GM12878 (cell line): ENCODE measurements around the gene SKOR2. TPM values are rescaled to one million over a fixed set of nuclear protein-coding genes. Genes with fewer than 3 reads are reported as not detected.

ENCODE experiments used
- ATAC-seq: fragments of 200-7000 bp; cut with Tn5 transposase; 3 replicates; pipeline ENCODE4 v1.9.1; 2020; ENCODE audit warnings: mild to moderate bottlenecking, moderate library complexity
- BruUV-seq: library from RNA; stranded (reverse); fragments of 400-500 nt; replicated peaks from 2 replicates; lab custom pipeline; 2021; lab: Mats Ljungman, UMichigan
- CTCF ChIA-PET: fragments of 300-600 bp; sonication (Branson Sonifier 250); formaldehyde crosslinking; extraction: SDS; loops from one replicate; lab custom pipeline; 2021; ENCODE audit warnings: inconsistent platforms; lab: Yijun Ruan, JAX
- POLR2A ChIA-PET: fragments of 350-600 bp; formaldehyde crosslinking; extraction: SDS; loops from one replicate; lab custom pipeline; 2021; ENCODE audit warnings: inconsistent platforms; lab: Charles Lee
- RAD21 ChIA-PET: fragments of 300-600 bp; sonication (Branson Sonifier 250); formaldehyde crosslinking; loops from one replicate; lab custom pipeline; 2023; ENCODE audit warnings: antibody characterized with exemption; ENCODE audit not compliant: unreplicated experiment; lab: Charles Lee
- SMC1A ChIA-PET: fragments of 300-600 bp; sonication (Branson Sonifier 250); formaldehyde crosslinking; loops from one replicate; lab custom pipeline; 2023; ENCODE audit not compliant: unreplicated experiment, uncharacterized antibody; lab: Charles Lee
- DNase-seq: peaks from one replicate; pipeline ENCODE4 v3.0.0-alpha.2; 2011; ENCODE audit warnings: low read depth, low spot score
- FAIRE-seq: peaks from 3 replicates; lab custom pipeline; 2011; peaks lifted over from hg19 to GRCh38; lab: Jason Lieb, UNC
- H2AFZ ChIP-seq: 2 replicates; pipeline ENCODE4 v1.6.0; 2011; ENCODE audit warnings: low read depth, low read length, control low read depth; ENCODE audit not compliant: control insufficient read depth
- H3K27ac ChIP-seq: 2 replicates; pipeline ENCODE4 v1.5.1; 2011; ENCODE audit warnings: control low read depth; ENCODE audit not compliant: control insufficient read depth, insufficient read depth
- H3K27me3 ChIP-seq, 2 experiments: replicated peaks in 1 of 2; 2 replicates each; pipeline versions ENCODE4 v1.6.0 to v1.6.1; 2011; ENCODE audit warnings: low read length in 1 of 2; ENCODE audit not compliant: control insufficient read depth in 2 of 2, insufficient read depth in 2 of 2
- H3K36me3 ChIP-seq, 2 experiments: 2 replicates each; pipeline ENCODE4 v1.5.1; 2011; ENCODE audit warnings: low read length in 1 of 2; ENCODE audit not compliant: control insufficient read depth in 2 of 2, insufficient read depth in 2 of 2
- H3K4me1 ChIP-seq: 2 replicates; pipeline ENCODE4 v1.6.1; 2011; ENCODE audit warnings: mild to moderate bottlenecking, low read length, moderate library complexity, mixed read lengths; ENCODE audit not compliant: control insufficient read depth, insufficient read depth
- H3K4me2 ChIP-seq: 2 replicates; pipeline ENCODE4 v1.6.0; 2011; ENCODE audit warnings: control low read depth; ENCODE audit not compliant: control insufficient read depth, insufficient read depth
- H3K4me3 ChIP-seq: fragments of 200-600 bp; sonication (generic); 2 replicates; pipeline ENCODE4 v1.5.1; 2016
- H3K79me2 ChIP-seq: 2 replicates; pipeline ENCODE4 v1.6.0; 2011; ENCODE audit warnings: low read length; ENCODE audit not compliant: control insufficient read depth, insufficient read depth
- H3K9ac ChIP-seq: 2 replicates; pipeline ENCODE4 v1.8.0; 2011; ENCODE audit warnings: low read length, control low read depth, mixed read lengths; ENCODE audit not compliant: control insufficient read depth, insufficient read depth
- H3K9me3 ChIP-seq: replicated peaks from 3 replicates; pipeline ENCODE4 v1.5.1; 2011; ENCODE audit warnings: mild to moderate bottlenecking, low read length; ENCODE audit not compliant: control insufficient read depth, insufficient read depth
- H4K20me1 ChIP-seq: 2 replicates; pipeline ENCODE4 v1.6.0; 2011; ENCODE audit not compliant: control insufficient read depth, insufficient read depth
- CHD4 ChIP-seq: fragments of 200-600 bp; sonication (generic); IDR thresholded peaks from 2 replicates; pipeline ENCODE4 v1.6.1; 2016; ENCODE audit warnings: mild to moderate bottlenecking
- CREM ChIP-seq: IDR thresholded peaks from 2 replicates; pipeline ENCODE4 v1.6.1; 2014; ENCODE audit warnings: antibody characterized with exemption, low read depth
- EGR1 ChIP-seq, 2 experiments: IDR thresholded peaks; 1 replicate in 1 of 2; 2 replicates in 1 of 2; pipeline ENCODE4 v1.6.1; 2011 to 2012; ENCODE audit warnings: low read depth in 2 of 2, low read length in 2 of 2, borderline replicate concordance in 1 of 2, mild to moderate bottlenecking in 1 of 2, moderate library complexity in 1 of 2
- HSF1 ChIP-seq: fragments of 150-350 bp; IDR thresholded peaks from 2 replicates; pipeline ENCODE4 v1.6.1; 2014; ENCODE audit warnings: mild to moderate bottlenecking, low read depth, low read length
- IRF3 ChIP-seq: fragments of 450-650 bp; IDR thresholded peaks from 2 replicates; pipeline ENCODE4 v1.6.1; 2014; ENCODE audit warnings: mild to moderate bottlenecking
- JUNB ChIP-seq: IDR thresholded peaks from 2 replicates; pipeline ENCODE4 v1.6.1; 2016; ENCODE audit warnings: antibody characterized with exemption, mild to moderate bottlenecking
- MAX ChIP-seq: IDR thresholded peaks from 2 replicates; pipeline ENCODE4 v1.6.1; 2012; ENCODE audit warnings: low read depth, low read length, improper control_type of control experiment
- MTA2 ChIP-seq: fragments of 450-650 bp; IDR thresholded peaks from 2 replicates; pipeline ENCODE4 v1.6.1; 2016; ENCODE audit warnings: low read depth, mild to moderate bottlenecking, moderate library complexity
- NFIC ChIP-seq: IDR thresholded peaks from 2 replicates; pipeline ENCODE4 v1.6.1; 2012; ENCODE audit warnings: low read depth, mild to moderate bottlenecking, inconsistent platforms, low read length, moderate library complexity
- NFYB ChIP-seq: IDR thresholded peaks from 2 replicates; pipeline ENCODE4 v1.6.1; 2011; ENCODE audit warnings: low read depth, mild to moderate bottlenecking, low read length, improper control_type of control experiment, moderate library complexity; ENCODE audit not compliant: insufficient read depth
- SREBF2 ChIP-seq: IDR thresholded peaks from 2 replicates; pipeline ENCODE4 v1.6.1; 2012; ENCODE audit warnings: mild to moderate bottlenecking, low read length
- STAT1 ChIP-seq: fragments of 450-650 bp; conservative IDR thresholded peaks from 2 replicates; pipeline ENCODE4 v1.6.1; 2014; ENCODE audit warnings: antibody characterized with exemption, mild to moderate bottlenecking
- TCF7 ChIP-seq: IDR thresholded peaks from 2 replicates; pipeline ENCODE4 v1.6.1; 2014; ENCODE audit warnings: antibody characterized with exemption, borderline replicate concordance
- ZNF592 ChIP-seq: fragments of 450-650 bp; IDR thresholded peaks from 2 replicates; pipeline ENCODE4 v1.6.1; 2017; ENCODE audit warnings: mild to moderate bottlenecking, moderate library complexity
- WGBS: methylation state at CpG from one replicate; pipeline ENCODE4 v1.1.6; 2016; ENCODE audit warnings: low lambda C conversion rate; ENCODE audit not compliant: insufficient replicate concordance, insufficient coverage; ENCODE audit errors: missing lambda C conversion rate; 5-methylcytosine and 5-hydroxymethylcytosine counted together
- in situ Hi-C: fragments of 300-500 bp; cut with MboI; formaldehyde crosslinking; loops from 9 replicates; pipeline ENCODE4 v1.14.3; 2018; ENCODE audit warnings: mixed read lengths
- intact Hi-C: fragments of 100-400 bp; cut with micrococcal nuclease; formaldehyde crosslinking; loops from one replicate; pipeline ENCODE4 v1.14.2; 2022; ENCODE audit not compliant: unreplicated experiment
- polyA plus RNA-seq, 11 experiments: library from polyadenylated mRNA; depleted of rRNA in 4 of 11; unstranded in 6 of 11; stranded (reverse) in 5 of 11; fragments of >200 nt; fragmentation: Nextera tagmentation in 4 of 11; fragmentation: Illumina TruSeq in 1 of 11; extraction: Ambion mirVana in 4 of 11; extraction: Trizol in 1 of 11; gene quantifications; 1 replicate in 1 of 11; 2 replicates in 10 of 11; pipeline versions ENCODE4 v1.2.1 to v1.2.3, GENCODE V29; 2011 to 2016; ENCODE audit warnings: inconsistent platforms in 2 of 11, missing spikeins in 2 of 11, low read depth in 1 of 11
- total RNA-seq, 4 experiments: library from RNA; depleted of rRNA in 3 of 4; stranded (reverse); fragments of >200 nt in 3 of 4; fragmentation: Illumina TruSeq in 1 of 4; extraction: Trizol in 1 of 4; gene quantifications; 2 replicates each; pipeline versions ENCODE4 v1.2.1 to v1.2.3, GENCODE V29; 2013 to 2021

Gene SKOR2
- total and polyA plus RNA-seq, 10 of the 15 experiments (the other 5 are each of a cell fraction or from before 2014, with no cell fraction given), result not detected

GRCh38 chr18:47264308-47264700, 12.8 kb upstream of the SKOR2 start (continued):
- no peak for TF ChIP-seq MAX
- TF ChIP-seq SREBF2, result no peak
- no peak for TF ChIP-seq STAT1
- TF ChIP-seq NFYB, result no peak
- no peak for TF ChIP-seq EGR1 (IDR thresholded peaks at IDR 0.05; ENCODE audit: borderline replicate concordance in 1 of 2, low read depth in 2 of 2, low read length in 2 of 2)
- TF ChIP-seq, all 136 proteins: peak for 0

- intact Hi-C loops (no loop called here), in situ Hi-C loops (no loop called here)
- H3K4me2 ChIP-seq, result no peak overlapping the region
- CTCF ChIA-PET, result no interaction called here
- SMC1A ChIA-PET, result no interaction called here
- ATAC-seq (no peak), FAIRE-seq (no peak), DNase-seq (no peak)
- no peaks in the 10 kb centered on the region; the same call in 2 of the 3 replicates for H3K9me3 ChIP-seq
- RAD21 ChIA-PET, result no interaction called here
- no peaks in the 10 kb centered on the region for H3K79me2 ChIP-seq
- H3K4me3 ChIP-seq, result no peak overlapping the region
- H3K27ac ChIP-seq, result no peak overlapping the region
- POLR2A ChIA-PET, result no interaction called here
- no peaks in the 10 kb centered on the region for H3K36me3 ChIP-seq
- 44% methylated on average over 58 of the region's 69 CpGs for WGBS
- no peak overlapping the region for H3K9ac ChIP-seq
- no peaks in the 10 kb centered on the region for H3K4me1 ChIP-seq
- no peaks in the 10 kb centered on the region for H4K20me1 ChIP-seq
- H3K27me3 ChIP-seq, result peaks cover 2 to 11% of the 10 kb centered on the region in 2 experiments
- no TSS peak for BruUV-seq
- no peak overlapping the region for H2AFZ ChIP-seq
- no peak for TF ChIP-seq HSF1
- TF ChIP-seq IRF3, result no peak
- TF ChIP-seq CREM, result no peak
- no peak for TF ChIP-seq TCF7
- TF ChIP-seq NFIC, result no peak
- TF ChIP-seq ZNF592, result no peak
- no peak for TF ChIP-seq JUNB
- no peak for TF ChIP-seq CHD4
- no peak for TF ChIP-seq MTA2
These were observed 12.2 kb upstream of the SKOR2 start for GRCh38 chr18:47263430-47264307.
